Liver (tissue), 9 donors: ENCODE results near the gene SLC9A3. TPM values are rescaled to one million over a fixed set of nuclear protein-coding genes. Genes with fewer than 3 reads are reported as not detected.

Experiments used
- DNase-seq: peaks from one replicate; pipeline ENCODE4 v3.0.0-alpha.2; 2017; ENCODE audit warnings: low spot score
- H3K27ac ChIP-seq, 2 donors: one replicate each; pipeline ENCODE4 v1.7.0; 2013; ENCODE audit warnings: inconsistent platforms in 2 of 2, low read length in 2 of 2, control low read depth in 1 of 2, low read depth in 1 of 2, mild to moderate bottlenecking in 1 of 2
- H3K27me3 ChIP-seq, 4 donors: one replicate each; pipeline versions ENCODE4 v1.6.1 to v1.7.0; 2013; ENCODE audit warnings: low read length in 3 of 4, inconsistent platforms in 1 of 4, mild to moderate bottlenecking in 1 of 4, moderate library complexity in 1 of 4; ENCODE audit not compliant: control insufficient read depth in 4 of 4, insufficient read depth in 4 of 4
- H3K36me3 ChIP-seq, 4 donors: one replicate each; pipeline versions ENCODE4 v1.6.1 to v1.7.0; 2013; ENCODE audit warnings: low read length in 3 of 4, mild to moderate bottlenecking in 3 of 4, low read depth in 1 of 4, moderate library complexity in 1 of 4; ENCODE audit not compliant: control insufficient read depth in 4 of 4, insufficient read depth in 3 of 4
- H3K4me1 ChIP-seq, 4 donors: one replicate each; pipeline versions ENCODE4 v1.6.1 to v1.7.0; 2013; ENCODE audit warnings: low read length in 3 of 4, mild to moderate bottlenecking in 3 of 4, moderate library complexity in 1 of 4; ENCODE audit not compliant: control insufficient read depth in 4 of 4, insufficient read depth in 4 of 4
- H3K4me3 ChIP-seq, 3 donors: one replicate each; pipeline versions ENCODE4 v1.6.1 to v1.7.0; 2013; ENCODE audit warnings: low read length in 3 of 3, control low read depth in 1 of 3, low read depth in 1 of 3, mild to moderate bottlenecking in 1 of 3
- H3K9ac ChIP-seq, 2 donors: one replicate each; pipeline ENCODE4 v1.7.0; 2013; ENCODE audit warnings: low read length in 2 of 2, mild to moderate bottlenecking in 2 of 2, moderate library complexity in 2 of 2, control low read depth in 1 of 2, low read depth in 1 of 2
- H3K9me3 ChIP-seq, 4 donors: one replicate each; pipeline versions ENCODE4 v1.6.1 to v1.7.0; 2013; ENCODE audit warnings: low read length in 3 of 4; ENCODE audit not compliant: control insufficient read depth in 4 of 4
- EGR1 ChIP-seq, 2 donors: IDR thresholded peaks; 2 replicates each; pipeline ENCODE4 v1.6.1; 2016 to 2018; ENCODE audit warnings: antibody characterized with exemption in 2 of 2, low read depth in 2 of 2
- GABPA ChIP-seq, 2 donors: IDR thresholded peaks in 1 of 2; conservative IDR thresholded peaks in 1 of 2; 2 replicates each; pipeline ENCODE4 v1.6.1; 2016; ENCODE audit warnings: antibody characterized with exemption in 2 of 2, mild to moderate bottlenecking in 1 of 2, moderate library complexity in 1 of 2
- HNF4A ChIP-seq, 2 donors: conservative IDR thresholded peaks; 2 replicates each; pipeline ENCODE4 v1.6.1; 2016; ENCODE audit warnings: antibody characterized with exemption in 2 of 2, mild to moderate bottlenecking in 2 of 2
- JUND ChIP-seq, 2 donors: IDR thresholded peaks; 2 replicates each; pipeline ENCODE4 v1.6.1; 2016; ENCODE audit warnings: antibody characterized with exemption in 2 of 2
- NR2F2 ChIP-seq: IDR thresholded peaks from 2 replicates; pipeline ENCODE4 v1.6.1; 2016; ENCODE audit warnings: antibody characterized with exemption
- RAD21 ChIP-seq, 2 donors: IDR thresholded peaks; 2 replicates each; pipeline ENCODE4 v1.6.1; 2016; ENCODE audit warnings: antibody characterized with exemption in 2 of 2, mild to moderate bottlenecking in 2 of 2
- RXRA ChIP-seq, 2 donors: IDR thresholded peaks; 2 replicates each; pipeline ENCODE4 v1.6.1; 2017 to 2018; ENCODE audit warnings: antibody characterized with exemption in 2 of 2, mild to moderate bottlenecking in 1 of 2
- SP1 ChIP-seq: IDR thresholded peaks from 2 replicates; pipeline ENCODE4 v1.6.1; 2018; ENCODE audit warnings: antibody characterized with exemption, mild to moderate bottlenecking
- TAF1 ChIP-seq: conservative IDR thresholded peaks from 2 replicates; pipeline ENCODE4 v1.6.1; 2016; ENCODE audit warnings: antibody characterized with exemption, mild to moderate bottlenecking
- WGBS: extraction: QIAGEN DNeasy Blood & Tissue Kit; methylation state at CpG from one replicate; pipeline ENCODE4 v1.1.7; 2013; 5-methylcytosine and 5-hydroxymethylcytosine counted together
- polyA plus RNA-seq, 2 donors: library from polyadenylated mRNA; stranded (reverse) in 1 of 2; unstranded in 1 of 2; fragments of 200-250 nt in 1 of 2; fragments of >200 nt in 1 of 2; fragmentation: Nextera tagmentation in 1 of 2; extraction: Ambion mirVana in 1 of 2; gene quantifications; one replicate each; pipeline versions ENCODE4 v1.2.1 to v1.2.3, GENCODE V29; 2013 to 2015
- total RNA-seq, 2 donors: library from RNA; depleted of rRNA; stranded (reverse); fragments of >200 nt; gene quantifications; one replicate each; pipeline ENCODE4 v1.2.3, GENCODE V29; 2014
- TF ChIP-seq, protein P1 (sequence below): fragments of 150-350 bp; IDR thresholded peaks from 2 replicates; pipeline ENCODE4 v1.5.1; 2017; ENCODE audit warnings: improper control_type of control experiment, low read depth, low read length; ENCODE audit not compliant: missing input control
- TF ChIP-seq, protein P2 (sequence below): IDR thresholded peaks from 2 replicates; pipeline ENCODE4 v1.6.1; 2016; ENCODE audit warnings: antibody characterized with exemption
- TF ChIP-seq, protein P3 (sequence below): IDR thresholded peaks from 2 replicates; pipeline ENCODE4 v1.6.1; 2016; ENCODE audit warnings: antibody characterized with exemption
- TF ChIP-seq, protein P4 (sequence below): IDR thresholded peaks from 2 replicates; pipeline ENCODE4 v1.6.1; 2016; ENCODE audit warnings: antibody characterized with exemption
- donor health status: healthy.
- donor health status: healthy.
- donor health status: healthy.
- donor health status: healthy.
- donor health status: healthy.

The SLC9A3 gene
- total and polyA plus RNA-seq, 4 donors: 0.31 to 1.0 (median 0.67) TPM

DNA sequence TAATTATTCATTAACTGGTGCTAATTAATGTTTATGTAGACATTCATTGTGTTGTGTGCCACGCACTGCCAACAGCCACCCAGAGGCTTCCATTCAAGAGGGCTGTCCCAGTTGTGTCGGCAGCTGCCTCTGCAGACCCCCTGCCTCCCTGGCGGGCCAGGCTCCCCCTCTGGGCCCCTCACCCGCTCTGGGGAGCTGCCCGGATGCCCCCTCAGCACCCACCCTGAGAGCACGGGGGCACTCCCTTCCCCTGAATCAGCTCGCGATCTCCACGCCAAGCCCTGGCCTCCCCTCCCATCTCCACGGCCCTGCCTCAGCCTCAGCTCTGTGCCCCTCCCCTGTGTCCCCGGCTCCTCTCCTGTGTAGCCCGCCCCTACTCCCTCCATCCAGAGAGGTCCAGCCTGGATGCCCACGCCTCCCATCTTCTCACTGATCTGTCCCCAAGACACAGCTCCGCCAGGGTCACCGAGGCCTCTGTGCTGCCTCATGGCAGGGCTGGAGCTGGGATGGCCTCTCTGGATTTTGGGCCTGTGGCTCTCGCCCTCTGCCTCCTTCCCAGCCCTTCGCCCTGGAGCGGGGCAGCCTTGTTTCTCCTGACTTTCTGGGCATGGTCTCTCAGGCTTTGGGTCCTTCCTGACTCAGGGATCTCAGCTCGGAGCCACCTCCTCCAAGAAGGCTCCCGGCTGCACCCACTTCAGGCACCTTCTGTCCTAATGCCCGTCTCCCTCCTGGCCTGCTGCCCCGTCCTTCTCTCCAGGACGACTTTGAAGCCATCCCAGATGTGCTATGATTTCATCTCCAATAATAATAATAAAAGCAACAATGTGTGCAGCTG, 16.0 kb upstream of the SLC9A3 start (continued):
- TF ChIP-seq, protein P1, sequence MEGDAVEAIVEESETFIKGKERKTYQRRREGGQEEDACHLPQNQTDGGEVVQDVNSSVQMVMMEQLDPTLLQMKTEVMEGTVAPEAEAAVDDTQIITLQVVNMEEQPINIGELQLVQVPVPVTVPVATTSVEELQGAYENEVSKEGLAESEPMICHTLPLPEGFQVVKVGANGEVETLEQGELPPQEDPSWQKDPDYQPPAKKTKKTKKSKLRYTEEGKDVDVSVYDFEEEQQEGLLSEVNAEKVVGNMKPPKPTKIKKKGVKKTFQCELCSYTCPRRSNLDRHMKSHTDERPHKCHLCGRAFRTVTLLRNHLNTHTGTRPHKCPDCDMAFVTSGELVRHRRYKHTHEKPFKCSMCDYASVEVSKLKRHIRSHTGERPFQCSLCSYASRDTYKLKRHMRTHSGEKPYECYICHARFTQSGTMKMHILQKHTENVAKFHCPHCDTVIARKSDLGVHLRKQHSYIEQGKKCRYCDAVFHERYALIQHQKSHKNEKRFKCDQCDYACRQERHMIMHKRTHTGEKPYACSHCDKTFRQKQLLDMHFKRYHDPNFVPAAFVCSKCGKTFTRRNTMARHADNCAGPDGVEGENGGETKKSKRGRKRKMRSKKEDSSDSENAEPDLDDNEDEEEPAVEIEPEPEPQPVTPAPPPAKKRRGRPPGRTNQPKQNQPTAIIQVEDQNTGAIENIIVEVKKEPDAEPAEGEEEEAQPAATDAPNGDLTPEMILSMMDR: no peak
- TF ChIP-seq GABPA (IDR thresholded peaks at IDR 0.05 in 1 of 2, conservative IDR thresholded peaks at IDR 0.05 in 1 of 2): no peak
- no peak for TF ChIP-seq RAD21 (IDR thresholded peaks at IDR 0.05)
- no peak for TF ChIP-seq EGR1 (IDR thresholded peaks at IDR 0.05; ENCODE audit: low read depth in 2 of 2)

DNA sequence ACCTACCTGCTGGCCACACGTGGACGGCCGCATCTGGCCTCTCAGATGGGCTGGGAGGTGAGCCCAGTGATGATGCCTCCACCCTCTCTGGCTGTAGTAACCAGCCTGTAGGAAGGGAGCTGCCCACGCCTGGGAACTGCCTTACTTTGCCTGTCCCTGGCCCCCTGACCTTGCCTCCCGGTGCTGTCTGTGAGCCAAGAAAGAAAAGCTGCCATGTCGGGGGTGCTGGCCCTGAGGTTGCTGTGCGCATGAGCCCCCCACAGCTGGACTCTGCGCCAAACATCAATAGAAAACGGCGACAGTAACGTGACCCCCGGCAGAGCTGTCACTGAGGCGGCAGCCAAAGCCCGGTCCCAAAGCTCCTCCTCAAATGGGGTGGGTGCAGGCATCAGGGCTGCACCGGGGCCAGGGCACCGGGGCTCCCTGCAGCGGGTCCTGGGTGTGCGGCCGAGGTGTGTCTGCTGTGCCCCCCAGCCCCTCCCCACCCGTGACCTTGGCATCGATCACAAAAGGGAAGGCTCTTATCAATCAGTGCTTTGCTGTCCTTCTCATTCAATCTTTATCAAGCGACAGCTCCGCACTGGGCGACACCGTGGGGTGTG, 15.3 kb upstream of the SLC9A3 start:
- Histone ChIP-seq H3K36me3 (no peaks in the 10 kb centered on the region), H3K27me3 (peaks cover 0 to 17% (median 0%) of the 10 kb centered on the region in 4 donors), H3K4me3 (no peak overlapping the region), H3K9me3 (no peaks in the 10 kb centered on the region), H3K4me1 (peaks cover 0 to 3% (median 0%) of the 10 kb centered on the region in 4 donors), H3K27ac (no peak overlapping the region), H3K9ac (no peak overlapping the region)
- TF ChIP-seq RXRA (IDR thresholded peaks at IDR 0.05): no peak
- no peak for TF ChIP-seq RAD21 (IDR thresholded peaks at IDR 0.05)
- TF ChIP-seq, protein P2, sequence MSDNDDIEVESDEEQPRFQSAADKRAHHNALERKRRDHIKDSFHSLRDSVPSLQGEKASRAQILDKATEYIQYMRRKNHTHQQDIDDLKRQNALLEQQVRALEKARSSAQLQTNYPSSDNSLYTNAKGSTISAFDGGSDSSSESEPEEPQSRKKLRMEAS: no peak
- no peak for TF ChIP-seq NR2F2
- no peak for TF ChIP-seq HNF4A (conservative IDR thresholded peaks at IDR 0.05)
- TF ChIP-seq TAF1: no peak
- no peak for TF ChIP-seq JUND (IDR thresholded peaks at IDR 0.05)
- TF ChIP-seq, protein P3, sequence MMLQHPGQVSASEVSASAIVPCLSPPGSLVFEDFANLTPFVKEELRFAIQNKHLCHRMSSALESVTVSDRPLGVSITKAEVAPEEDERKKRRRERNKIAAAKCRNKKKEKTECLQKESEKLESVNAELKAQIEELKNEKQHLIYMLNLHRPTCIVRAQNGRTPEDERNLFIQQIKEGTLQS: no peak
- TF ChIP-seq, protein P4, sequence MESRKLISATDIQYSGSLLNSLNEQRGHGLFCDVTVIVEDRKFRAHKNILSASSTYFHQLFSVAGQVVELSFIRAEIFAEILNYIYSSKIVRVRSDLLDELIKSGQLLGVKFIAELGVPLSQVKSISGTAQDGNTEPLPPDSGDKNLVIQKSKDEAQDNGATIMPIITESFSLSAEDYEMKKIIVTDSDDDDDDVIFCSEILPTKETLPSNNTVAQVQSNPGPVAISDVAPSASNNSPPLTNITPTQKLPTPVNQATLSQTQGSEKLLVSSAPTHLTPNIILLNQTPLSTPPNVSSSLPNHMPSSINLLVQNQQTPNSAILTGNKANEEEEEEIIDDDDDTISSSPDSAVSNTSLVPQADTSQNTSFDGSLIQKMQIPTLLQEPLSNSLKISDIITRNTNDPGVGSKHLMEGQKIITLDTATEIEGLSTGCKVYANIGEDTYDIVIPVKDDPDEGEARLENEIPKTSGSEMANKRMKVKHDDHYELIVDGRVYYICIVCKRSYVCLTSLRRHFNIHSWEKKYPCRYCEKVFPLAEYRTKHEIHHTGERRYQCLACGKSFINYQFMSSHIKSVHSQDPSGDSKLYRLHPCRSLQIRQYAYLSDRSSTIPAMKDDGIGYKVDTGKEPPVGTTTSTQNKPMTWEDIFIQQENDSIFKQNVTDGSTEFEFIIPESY: no peak
- 19% methylated on average over 25 of the region's 25 CpGs for WGBS
- no peak for DNase-seq

DNA sequence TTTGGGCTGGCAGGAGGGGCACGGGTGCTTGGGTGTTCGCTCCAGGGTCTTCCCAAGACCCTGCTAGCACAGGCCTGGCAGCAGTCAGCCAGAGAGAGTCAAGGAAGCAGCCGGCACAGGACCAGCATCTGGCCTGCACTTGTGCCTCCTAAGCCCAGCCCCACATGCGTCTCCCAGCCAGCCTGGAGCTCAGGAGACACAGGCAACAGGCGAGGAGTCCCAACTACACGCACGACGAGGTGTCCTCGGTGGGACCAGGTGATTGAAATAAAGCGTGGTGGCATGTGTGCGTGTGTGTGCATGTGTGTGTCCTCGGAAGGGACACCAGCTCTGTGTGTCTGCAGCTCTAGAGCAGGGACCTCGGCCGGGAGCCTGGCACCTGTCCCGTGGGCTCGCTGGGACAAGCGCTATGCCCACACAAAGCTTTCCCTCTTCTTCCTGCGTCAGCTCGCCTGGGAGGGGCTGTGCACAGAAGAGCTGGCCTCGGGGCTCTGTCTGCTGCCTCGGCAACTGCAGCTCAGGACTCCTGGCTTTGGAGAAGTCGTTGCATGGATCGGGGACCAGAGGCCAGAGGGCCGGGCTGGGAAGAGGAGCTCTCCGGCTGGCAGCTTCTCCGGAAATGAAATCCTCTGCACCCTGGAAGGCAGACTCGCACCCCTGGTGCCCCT, 14.7 kb upstream of the SLC9A3 start:
- Histone ChIP-seq H3K4me1 (peaks cover 0 to 3% (median 0%) of the 10 kb centered on the region in 4 donors), H3K9me3 (no peaks in the 10 kb centered on the region), H3K36me3 (no peaks in the 10 kb centered on the region), H3K9ac (no peak overlapping the region), H3K27ac (no peak overlapping the region), H3K4me3 (no peak overlapping the region), H3K27me3 (peaks cover 0 to 20% (median 0%) of the 10 kb centered on the region in 4 donors)
- no peak for TF ChIP-seq EGR1 (IDR thresholded peaks at IDR 0.05; ENCODE audit: low read depth in 2 of 2)
- TF ChIP-seq SP1: no peak
- 66% methylated on average over 27 of the region's 27 CpGs for WGBS
- no peak for DNase-seq
